Epithelial cell of proximal tubule (primary cell): Measurements from ENCODE around the gene MVB12B. TPM values are rescaled to one million over a fixed set of nuclear protein-coding genes. Genes with fewer than 3 reads are reported as not detected.

ENCODE experiments used
- DNase-seq: peaks from one replicate; pipeline ENCODE4 v3.0.0-alpha.2; 2011; ENCODE audit warnings: low read depth
- H3K4me3 ChIP-seq: 2 replicates; pipeline ENCODE4 v1.5.1; 2011; ENCODE audit warnings: low read depth, mild to moderate bottlenecking, low read length
- CTCF ChIP-seq: conservative IDR thresholded peaks from 2 replicates; pipeline ENCODE4 v1.5.1; 2012; ENCODE audit warnings: low read depth, mild to moderate bottlenecking, low read length
- total RNA-seq: library from RNA; depleted of rRNA; stranded (reverse); fragments of >200 nt; gene quantifications from 2 replicates; pipeline ENCODE4 v1.2.3, GENCODE V29; 2015

Gene MVB12B
- total RNA-seq, 1 donor from 2014 or later: 6.1 TPM

- H3K4me3 ChIP-seq: no peak overlapping the region
- no peak for DNase-seq
- TF ChIP-seq CTCF: no peak
These were observed 178.4 kb downstream of the MVB12B start for GRCh38 chr9:126504977-126505455.

GRCh38 chr9:126505697-126506346 lies 179.2 kb downstream of the MVB12B start:
- H3K4me3 ChIP-seq: no peak overlapping the region
- DNase-seq: no peak
- TF ChIP-seq CTCF: no peak

GRCh38 chr9:126506361-126507317 lies 180.0 kb downstream of the MVB12B start:
- no peak for DNase-seq
- no peak for TF ChIP-seq CTCF
- no peak overlapping the region for H3K4me3 ChIP-seq

GRCh38 chr9:126507318-126508109 lies 180.9 kb downstream of the MVB12B start:
- H3K4me3 ChIP-seq: no peak overlapping the region
- DNase-seq: no peak
- no peak for TF ChIP-seq CTCF

GRCh38 chr9:126508171-126508591 lies 181.6 kb downstream of the MVB12B start:
- TF ChIP-seq CTCF: no peak

GRCh38 chr9:126508928-126509327 lies 182.3 kb downstream of the MVB12B start:
- no peak for DNase-seq
- TF ChIP-seq CTCF: no peak
- no peak overlapping the region for H3K4me3 ChIP-seq

More at GRCh38 chr9:126508171-126508591, 181.6 kb downstream of the MVB12B start:
- H3K4me3 ChIP-seq: no peak overlapping the region
- no peak for DNase-seq
